Measurements from ENCODE around the gene DLG4.

- no peak for TF ChIP-seq CTCF (IDR thresholded peaks at IDR 0.05; ENCODE audit: low read depth, low read length, poor library complexity, severe bottlenecking)
- no peak for TF ChIP-seq EZH2phosphoT487 (IDR thresholded peaks at IDR 0.05; ENCODE audit: borderline replicate concordance, low read length)
Measured at GRCh38 chr17:7237266-7237760, 17.7 kb upstream of the DLG4 start.

Measured in DOHH2 (cell line).